ENCODE results near the gene CS.
"Not testable (repeated sequence)": the region's sequence is repeated elsewhere in the genome, so short reads cannot be mapped to it uniquely, and the experiment has no call there.

The CS gene

GRCh38 chr12:56299853-56300643 lies at the start of gene CS:
Gene CS, minus strand, starts transcription at chr12:56300330. Its CDS starts 129 bp downstream, at chr12:56300201.
- DNase-seq = peak; percentile 84

DNA sequence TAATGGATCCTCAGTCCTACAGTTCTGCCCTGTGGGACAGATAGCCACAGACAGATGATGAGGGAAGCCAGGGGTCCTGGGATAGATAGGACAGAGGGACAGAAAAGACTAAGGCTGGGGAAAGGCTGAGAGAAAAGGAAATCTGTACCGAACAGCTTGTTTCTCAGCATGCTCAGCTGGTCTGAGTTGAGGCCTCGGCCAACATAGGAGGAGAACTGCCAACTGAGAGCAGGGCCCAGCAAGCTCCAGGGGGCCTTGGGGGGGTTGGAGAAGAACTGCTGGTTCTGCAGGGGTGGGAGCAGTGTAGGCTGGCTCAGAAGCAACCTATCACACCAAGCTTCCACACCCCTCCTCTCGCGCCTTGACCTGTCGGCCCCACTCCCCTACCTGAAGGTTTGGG lies 48.6 kb upstream of the CS start:
- no peak for DNase-seq

- DNase-seq = not testable (repeated sequence)
Measured at GRCh38 chr12:56347255-56347654, 47.1 kb upstream of the CS start.

DNA sequence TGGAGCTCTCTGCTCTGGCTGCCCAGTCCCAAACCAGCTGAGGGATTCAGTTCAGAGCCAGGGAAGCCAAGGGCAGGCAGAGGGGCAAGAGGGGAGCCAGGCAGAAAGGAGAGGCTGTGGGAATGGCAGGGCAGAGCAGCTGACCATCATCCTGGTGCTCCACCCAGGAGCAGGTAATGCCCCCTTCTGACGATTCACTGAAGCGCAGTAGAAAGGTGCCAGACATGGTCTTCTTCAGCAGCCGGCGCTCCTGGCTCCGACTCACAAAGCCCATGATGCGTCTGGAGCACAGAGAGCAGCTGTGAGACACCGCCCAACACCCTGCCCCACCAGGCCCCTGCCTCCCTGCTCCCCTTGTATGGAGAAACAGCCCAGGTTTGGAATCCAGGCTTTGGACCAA lies 46.5 kb upstream of the CS start:
- DNase-seq = no peak

GRCh38 chr12:56342290-56342689 lies 42.2 kb upstream of the CS start:
- DNase-seq = not testable (repeated sequence)

DNA sequence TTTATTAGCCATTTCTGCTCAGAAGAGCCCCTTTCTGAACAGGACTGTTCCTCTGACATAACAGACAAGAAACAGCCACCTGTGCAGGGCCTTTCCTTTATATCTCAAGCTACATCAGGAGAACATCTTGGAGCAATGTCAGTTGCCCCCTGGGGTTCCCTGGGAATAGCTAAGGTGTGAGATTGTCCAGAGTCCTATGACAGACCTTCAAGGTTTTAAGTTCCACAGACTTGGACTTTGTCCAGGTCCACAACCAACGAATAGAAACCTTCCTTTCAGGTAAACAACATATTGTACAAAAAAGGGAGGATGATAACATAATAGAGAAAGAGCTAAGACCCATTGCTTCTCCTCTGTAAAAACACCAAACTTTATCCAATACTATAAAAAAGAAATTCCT lies 41.5 kb upstream of the CS start:
- DNase-seq = no peak

DNA sequence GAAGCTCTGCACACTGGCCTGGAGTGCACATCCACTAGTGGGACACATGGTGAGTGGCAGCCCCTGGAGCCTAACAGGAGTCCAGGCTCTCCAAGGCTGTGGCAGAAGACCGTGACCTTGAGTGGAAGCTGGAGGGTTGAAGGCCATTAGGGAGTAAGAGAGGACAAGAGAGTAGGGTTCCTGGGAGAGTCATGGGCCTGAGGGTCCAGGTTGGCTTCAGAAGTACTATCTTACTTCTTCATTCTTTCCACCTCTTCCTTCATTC lies 39.0 kb upstream of the CS start:
- no peak for DNase-seq

DNA sequence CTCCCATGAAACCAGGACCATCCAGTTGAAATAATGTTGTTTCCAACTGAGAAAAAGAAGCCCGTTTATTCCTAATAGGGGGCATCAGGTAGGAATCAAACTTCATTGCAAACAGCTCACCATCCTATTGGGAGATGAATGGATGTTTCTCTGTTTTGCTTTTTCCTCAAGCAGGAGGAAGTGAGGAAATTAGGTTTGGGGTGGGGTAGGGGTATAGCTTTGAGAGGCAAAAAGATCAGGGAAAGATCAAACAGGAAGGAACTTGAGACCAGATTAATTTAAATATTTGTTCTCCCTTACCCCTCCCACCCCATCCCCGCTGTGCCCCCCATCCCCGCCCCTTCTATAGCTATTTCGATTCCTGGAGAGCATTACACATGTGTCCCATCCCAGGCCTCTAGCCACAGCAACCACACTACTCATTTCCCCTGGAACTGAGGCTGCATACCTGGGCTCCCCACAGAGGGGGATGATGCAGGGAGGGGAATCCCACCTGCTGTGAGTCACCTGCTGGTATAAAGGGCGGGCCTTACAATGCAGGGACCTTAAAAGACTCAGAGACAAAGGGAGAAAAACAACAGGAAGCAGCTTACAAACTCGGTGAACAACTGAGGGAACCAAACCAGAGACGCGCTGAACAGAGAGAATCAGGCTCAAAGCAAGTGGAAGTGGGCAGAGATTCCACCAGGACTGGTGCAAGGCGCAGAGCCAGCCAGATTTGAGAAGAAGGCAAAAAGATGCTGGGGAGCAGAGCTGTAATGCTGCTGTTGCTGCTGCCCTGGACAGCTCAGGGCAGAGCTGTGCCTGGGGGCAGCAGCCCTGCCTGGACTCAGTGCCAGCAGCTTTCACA lies 38.4 kb upstream of the CS start, which contains the start of gene IL23A:
Gene IL23A, plus strand, starts transcription at position 577 of the 850 bp plus-strand sequence. Its CDS starts 161 bp downstream, at position 738.
- no peak for DNase-seq

DNA sequence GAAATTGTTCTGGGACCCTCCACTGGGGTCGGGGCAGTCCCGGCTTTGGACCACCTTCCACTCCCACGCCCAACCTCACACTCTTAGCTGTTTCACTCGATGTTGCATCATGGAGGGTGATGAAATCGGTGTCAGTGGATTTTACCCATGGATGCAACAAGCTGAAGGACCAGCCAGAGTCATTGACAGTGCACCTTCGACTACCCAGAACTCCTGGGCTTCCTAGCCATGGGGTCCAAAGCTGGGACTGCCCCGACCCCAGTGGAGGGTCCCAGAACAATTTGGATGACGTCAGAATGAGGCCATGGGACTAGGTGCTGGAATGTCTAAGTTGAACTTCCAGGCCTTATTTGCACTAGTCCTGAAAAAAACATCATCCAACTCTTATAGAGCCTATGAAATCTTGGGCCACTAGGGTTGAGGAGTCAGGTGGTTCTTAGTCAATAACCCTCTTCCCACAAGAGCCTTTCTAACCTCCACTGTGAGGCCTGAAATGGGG lies 37.7 kb upstream of the CS start:
- DNase-seq = no peak

- DNase-seq = no peak
Measured at GRCh38 chr12:56336361-56337167, 36.4 kb upstream of the CS start.

DNA sequence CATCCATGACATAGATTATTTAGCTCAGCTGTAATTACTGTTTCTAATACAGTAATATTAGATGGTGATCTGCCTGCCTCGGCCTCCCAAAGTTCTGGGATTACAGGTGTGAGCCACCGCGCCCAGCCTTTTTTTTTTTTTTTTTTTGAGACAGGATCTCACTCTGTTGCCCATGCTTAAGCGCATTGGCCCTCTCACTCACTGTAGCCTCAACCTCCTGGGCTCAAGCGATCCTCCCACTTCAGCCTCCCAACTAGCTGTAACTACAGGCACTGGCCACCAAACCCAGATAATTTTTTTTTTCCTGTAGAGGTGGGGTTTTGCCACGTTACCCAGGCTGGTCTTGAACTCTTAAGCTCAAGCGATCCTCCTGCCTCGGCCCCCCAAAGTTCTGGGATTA lies 35.4 kb upstream of the CS start:
- DNase-seq = not testable (repeated sequence)

DNA sequence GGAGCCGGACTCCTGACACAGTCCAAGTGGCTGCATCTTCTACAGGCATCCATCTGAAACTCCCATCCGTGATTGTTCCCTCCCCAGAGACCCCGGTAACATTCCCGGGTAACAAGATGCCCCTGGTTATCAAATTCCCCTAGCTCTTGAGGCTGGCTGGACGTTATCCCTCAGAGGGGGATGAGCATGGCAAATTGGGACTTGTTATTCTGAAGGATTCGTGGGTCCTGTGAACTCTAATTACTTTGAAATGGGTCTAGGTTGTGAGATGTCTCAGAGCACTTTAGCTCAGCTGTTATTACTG lies 34.3 kb upstream of the CS start:
- DNase-seq = no peak

GRCh38 chr12:56333679-56334489 lies 33.8 kb upstream of the CS start, which contains the start of gene PAN2:
Gene PAN2, minus strand, starts transcription at chr12:56334000. Its CDS starts 906 bp downstream, at chr12:56333094.
- peak; percentile 66 for DNase-seq

DNA sequence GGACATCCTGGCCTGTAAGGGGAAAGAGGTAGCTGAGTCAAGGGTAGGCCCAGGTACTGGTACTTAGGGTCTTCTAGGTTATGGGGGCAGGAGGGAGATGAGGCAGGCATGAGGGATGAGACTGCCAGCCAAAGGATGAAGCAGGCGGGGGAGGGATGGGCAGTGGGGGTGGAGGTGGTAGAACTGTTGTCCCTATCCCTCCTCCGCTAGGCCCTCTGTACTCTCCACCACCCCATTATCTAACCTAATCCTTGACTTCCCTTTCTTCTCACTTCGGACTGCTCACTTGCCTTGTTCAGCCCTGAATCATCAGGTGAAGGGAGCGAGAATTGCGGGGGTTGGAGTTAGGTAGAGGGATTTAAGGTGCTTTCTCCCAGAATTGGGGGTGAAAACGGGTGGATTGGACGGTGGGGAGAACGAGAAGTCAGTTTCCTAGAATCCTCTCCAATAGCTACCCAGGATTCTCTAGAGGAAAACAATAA lies 33.1 kb upstream of the CS start:
- no peak for DNase-seq

GRCh38 chr12:56332512-56333196 lies 32.5 kb upstream of the CS start:
- no peak for DNase-seq

GRCh38 chr12:56330936-56331490 lies 30.9 kb upstream of the CS start:
- DNase-seq = no peak

DNA sequence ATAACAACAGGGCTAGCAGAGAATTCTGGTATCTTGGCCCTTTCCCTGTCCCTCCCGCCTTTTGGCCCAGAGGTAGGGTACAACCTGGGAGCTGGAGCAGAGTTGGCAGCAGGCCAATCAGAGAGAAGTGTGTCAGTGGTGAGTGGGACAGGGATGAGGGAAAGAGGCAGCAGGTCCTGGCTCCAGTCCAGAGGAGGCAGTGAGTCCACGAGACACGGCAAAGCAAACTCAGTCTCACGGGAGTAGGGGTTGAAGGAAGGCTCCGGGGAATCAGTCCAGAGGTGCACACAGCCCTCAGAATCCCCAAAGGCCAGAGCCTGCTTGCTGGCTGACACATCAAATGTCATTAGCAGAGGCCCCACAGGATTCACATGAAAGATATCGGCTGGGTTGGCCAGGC lies 26.4 kb upstream of the CS start:
- DNase-seq = no peak

DNA sequence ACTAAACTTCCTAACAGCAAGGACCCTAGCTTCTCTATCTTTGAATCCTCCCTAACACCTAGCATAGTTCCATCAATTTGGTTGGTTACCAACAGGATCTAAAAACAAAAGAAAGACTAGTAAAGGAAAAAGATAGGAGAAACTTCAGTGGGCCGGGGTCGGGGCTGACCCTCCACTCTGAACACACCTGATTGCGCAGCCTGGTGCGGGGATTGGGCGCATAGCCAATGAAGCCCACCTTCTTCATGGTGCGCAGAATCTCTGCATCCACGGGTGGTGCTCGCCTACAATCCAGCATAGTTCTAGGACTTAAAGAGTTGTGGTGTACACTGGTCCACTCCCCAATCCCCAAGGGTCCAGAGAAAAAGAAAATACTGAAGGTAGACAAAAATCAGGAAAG lies 26.0 kb upstream of the CS start:
- DNase-seq = no peak

GRCh38 chr12:56324206-56324605 lies 24.1 kb upstream of the CS start:
- no peak for DNase-seq

GRCh38 chr12:56321610-56322009 lies 21.5 kb upstream of the CS start:
- DNase-seq = not testable (repeated sequence)

DNA sequence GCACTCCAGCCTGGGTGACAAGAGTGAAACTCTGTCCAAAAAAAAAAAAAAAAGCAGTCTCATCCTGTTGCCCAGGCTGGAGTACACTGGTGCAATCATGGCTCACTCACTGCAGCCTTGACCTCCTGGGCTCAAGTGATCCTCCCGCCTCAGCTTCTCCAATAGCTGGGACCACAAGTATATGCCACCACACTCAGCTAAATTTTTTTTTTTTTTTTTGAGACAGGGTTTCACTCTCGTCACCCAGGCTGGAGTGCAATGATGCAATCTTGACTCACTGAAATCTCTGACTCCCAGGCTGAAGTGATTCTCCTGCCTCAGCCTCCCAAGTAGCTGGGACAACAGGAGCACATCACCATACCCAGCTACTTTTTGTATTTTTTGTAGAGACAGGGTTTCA lies 20.9 kb upstream of the CS start:
- DNase-seq = no peak

All from NCI-H524 treated with DMSO at 0.1 percent for 48 hours (cell line).